CD4-positive, alpha-beta T cell treated with Interleukin-17A for 1 hour (primary cell): ENCODE results near the gene SDHAF2.
"Not testable (repeated sequence)": the region's sequence is repeated elsewhere in the genome, so short reads cannot be mapped to it uniquely, and the experiment has no call there.

Experiments used
- DNase-seq: peaks from one replicate; pipeline ENCODE4 v3.0.0-alpha.2; 2020

SDHAF2 gene

GRCh38 chr11:61429346-61429690 lies 606 bp upstream of the SDHAF2 start:
- DNase-seq, result peak; percentile 76

GRCh38 chr11:61430839-61431238 lies 915 bp downstream of the SDHAF2 start:
- not testable (repeated sequence) for DNase-seq

- DNase-seq, result no peak
Measured at GRCh38 chr11:61437496-61437895, 7.6 kb downstream of the SDHAF2 start.

- no peak for DNase-seq
Measured at GRCh38 chr11:61439615-61440014, 9.7 kb downstream of the SDHAF2 start.

- no peak for DNase-seq
Measured at GRCh38 chr11:61442616-61443015, 12.7 kb downstream of the SDHAF2 start.

GRCh38 chr11:61445516-61445915 lies 15.6 kb downstream of the SDHAF2 start:
- no peak for DNase-seq

- DNase-seq, result peak; percentile 59
Measured at GRCh38 chr11:61446211-61446651, 16.3 kb downstream of the SDHAF2 start.

- DNase-seq, result no peak
Measured at GRCh38 chr11:61447601-61448551, 18.0 kb downstream of the SDHAF2 start.

GRCh38 chr11:61448552-61448927 lies 18.6 kb downstream of the SDHAF2 start:
- DNase-seq, result no peak

- no peak for DNase-seq
Measured at GRCh38 chr11:61452825-61453224, 22.9 kb downstream of the SDHAF2 start.

GRCh38 chr11:61453695-61454094 lies 23.8 kb downstream of the SDHAF2 start:
- DNase-seq, result no peak

- no peak for DNase-seq
Measured at GRCh38 chr11:61454520-61454919, 24.6 kb downstream of the SDHAF2 start.

- no peak for DNase-seq
Measured at GRCh38 chr11:61460474-61460881, 30.6 kb downstream of the SDHAF2 start.

GRCh38 chr11:61460986-61461385 lies 31.1 kb downstream of the SDHAF2 start:
- DNase-seq, result no peak

- DNase-seq, result not testable (repeated sequence)
Measured at GRCh38 chr11:61467602-61468001, 37.7 kb downstream of the SDHAF2 start.

GRCh38 chr11:61468002-61468401 lies 38.1 kb downstream of the SDHAF2 start:
- DNase-seq, result no peak

GRCh38 chr11:61472282-61472681 lies 42.4 kb downstream of the SDHAF2 start:
- DNase-seq, result no peak

- no peak for DNase-seq
Measured at GRCh38 chr11:61472868-61473267, 42.9 kb downstream of the SDHAF2 start.

- no peak for DNase-seq
Measured at GRCh38 chr11:61473370-61474012, 43.6 kb downstream of the SDHAF2 start.

GRCh38 chr11:61474013-61474643 lies 44.2 kb downstream of the SDHAF2 start:
- DNase-seq, result no peak

GRCh38 chr11:61475433-61475832 lies 45.5 kb downstream of the SDHAF2 start:
- no peak for DNase-seq

- no peak for DNase-seq
Measured at GRCh38 chr11:61476371-61476770, 46.4 kb downstream of the SDHAF2 start.

- DNase-seq, result no peak
Measured at GRCh38 chr11:61477126-61477525, 47.2 kb downstream of the SDHAF2 start.

- peak; percentile 36 for DNase-seq
Measured at GRCh38 chr11:61477727-61478148, 47.8 kb downstream of the SDHAF2 start.
